Stimulated activated naive CD8-positive, alpha-beta T cell treated with anti-CD3 and anti-CD28 coated beads, Interleukin-15, Interleukin-2, amounts not matched to agents 100 ng/mL and 50 ng/mL, for 24 hours (primary cell): ENCODE data around the gene CCDC17.

Source experiments
- H3K27ac Mint-ChIP-seq: one replicate; pipeline ENCODE4 v1.8.0; 2021; ENCODE audit warnings: mild to moderate bottlenecking, mixed read lengths
- H3K27me3 Mint-ChIP-seq: one replicate; pipeline ENCODE4 v1.8.0; 2021; ENCODE audit warnings: mixed read lengths
- H3K36me3 Mint-ChIP-seq: one replicate; pipeline ENCODE4 v1.8.0; 2021; ENCODE audit warnings: low read depth, mixed read lengths
- H3K4me1 Mint-ChIP-seq: one replicate; pipeline ENCODE4 v1.8.0; 2021; ENCODE audit warnings: low read depth, mixed read lengths
- H3K4me3 Mint-ChIP-seq: one replicate; pipeline ENCODE4 v1.8.0; 2021; ENCODE audit warnings: mild to moderate bottlenecking, mixed read lengths
- H3K9me3 Mint-ChIP-seq: one replicate; pipeline ENCODE4 v1.8.0; 2021; ENCODE audit warnings: mixed read lengths

The CCDC17 gene

GRCh38 chr1:45573231-45573804 is 50.5 kb downstream of the CCDC17 start:
- no peaks in the 10 kb centered on the region for H3K4me1 Mint-ChIP-seq

GRCh38 chr1:45570631-45571030 is 53.2 kb downstream of the CCDC17 start:
- Mint-ChIP-seq H3K4me1 (no peaks in the 10 kb centered on the region), H3K27ac (no peak overlapping the region), H3K27me3 (no peaks in the 10 kb centered on the region), H3K36me3 (peaks cover 47% of the 10 kb centered on the region), H3K4me3 (no peak overlapping the region), H3K9me3 (no peaks in the 10 kb centered on the region)

More at GRCh38 chr1:45573231-45573804, 50.5 kb downstream of the CCDC17 start:
- Mint-ChIP-seq H3K9me3 (no peaks in the 10 kb centered on the region), H3K4me3 (no peak overlapping the region), H3K27ac (no peak overlapping the region), H3K36me3 (peaks cover 24% of the 10 kb centered on the region), H3K27me3 (no peaks in the 10 kb centered on the region)
